Measurements from ENCODE around the gene NCAPG2. TPM values are rescaled to one million over a fixed set of nuclear protein-coding genes. Genes with fewer than 3 reads are reported as not detected.
A peak's percentile ranks its signal among the peaks of the same experiment; 100 is the strongest.

Gene NCAPG2
- polyA plus RNA-seq, 1 experiment: 19.5 TPM

DNA sequence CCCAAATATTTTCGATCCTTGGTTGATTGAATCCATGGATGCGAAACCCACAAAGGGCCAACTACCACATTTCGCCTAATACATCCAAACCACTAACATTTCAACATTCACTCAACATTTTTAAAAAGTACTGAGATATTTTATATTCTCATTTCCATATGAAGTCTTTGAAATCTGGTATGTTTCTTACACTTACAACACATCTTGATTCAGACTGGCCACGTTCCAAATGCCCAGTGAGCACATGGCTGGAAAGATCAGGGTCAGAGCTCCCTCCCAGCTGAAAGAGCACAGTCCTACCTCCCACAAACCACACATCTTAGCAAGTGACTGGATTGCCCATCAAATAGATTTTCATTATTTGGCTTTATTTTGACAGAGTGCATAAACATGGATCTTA, 18.9 kb downstream of the NCAPG2 start:
- POLR2A ChIA-PET: no interaction called here
- CTCF ChIA-PET: interaction anchor here (1.4 to 2.2 kb wide), 2 partner anchors 9 to 10 kb away, joined by 3 to 11 read pairs; no protein-coding TSS in a partner anchor
- TF ChIP-seq, protein P1, sequence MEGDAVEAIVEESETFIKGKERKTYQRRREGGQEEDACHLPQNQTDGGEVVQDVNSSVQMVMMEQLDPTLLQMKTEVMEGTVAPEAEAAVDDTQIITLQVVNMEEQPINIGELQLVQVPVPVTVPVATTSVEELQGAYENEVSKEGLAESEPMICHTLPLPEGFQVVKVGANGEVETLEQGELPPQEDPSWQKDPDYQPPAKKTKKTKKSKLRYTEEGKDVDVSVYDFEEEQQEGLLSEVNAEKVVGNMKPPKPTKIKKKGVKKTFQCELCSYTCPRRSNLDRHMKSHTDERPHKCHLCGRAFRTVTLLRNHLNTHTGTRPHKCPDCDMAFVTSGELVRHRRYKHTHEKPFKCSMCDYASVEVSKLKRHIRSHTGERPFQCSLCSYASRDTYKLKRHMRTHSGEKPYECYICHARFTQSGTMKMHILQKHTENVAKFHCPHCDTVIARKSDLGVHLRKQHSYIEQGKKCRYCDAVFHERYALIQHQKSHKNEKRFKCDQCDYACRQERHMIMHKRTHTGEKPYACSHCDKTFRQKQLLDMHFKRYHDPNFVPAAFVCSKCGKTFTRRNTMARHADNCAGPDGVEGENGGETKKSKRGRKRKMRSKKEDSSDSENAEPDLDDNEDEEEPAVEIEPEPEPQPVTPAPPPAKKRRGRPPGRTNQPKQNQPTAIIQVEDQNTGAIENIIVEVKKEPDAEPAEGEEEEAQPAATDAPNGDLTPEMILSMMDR (IDR thresholded peaks at IDR 0.05; ENCODE audit: insufficient read depth, low read depth, low read length): no peak
- Histone ChIP-seq H3K4me3 (ENCODE audit: low read depth, low read length) (no peak overlapping the region), H3K36me3 (ENCODE audit: control insufficient read depth, insufficient read depth, low read length) (peaks cover 4% of the 10 kb centered on the region; the same call in 1 of the 2 replicates), H3K27me3 (ENCODE audit: control insufficient read depth, insufficient read depth, low read length) (no peaks in the 10 kb centered on the region)
- DNase-seq (ENCODE audit: low read depth): no peak

DNA sequence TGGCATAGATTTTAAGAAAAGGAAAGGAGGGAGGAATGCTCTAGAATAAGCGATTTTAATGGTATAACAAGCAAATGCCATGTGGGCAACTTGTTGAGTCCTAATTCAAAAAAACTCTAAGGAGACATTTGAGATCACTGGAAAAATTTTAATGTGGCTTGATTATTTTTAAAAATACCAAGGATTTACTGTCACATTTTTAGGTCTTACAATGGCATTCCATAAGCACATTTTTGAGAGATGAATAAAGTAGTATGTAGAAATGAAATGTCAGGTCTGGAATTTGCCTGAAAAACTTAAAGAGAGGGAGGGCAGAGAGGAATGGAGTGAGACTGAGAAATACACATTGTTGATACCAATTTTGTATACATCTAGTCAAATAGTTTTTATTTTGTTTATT, 20.3 kb downstream of the NCAPG2 start:
- POLR2A ChIA-PET: no interaction called here
- peak; percentile 24 for DNase-seq (ENCODE audit: low read depth)
- TF ChIP-seq, protein P1 (IDR thresholded peaks at IDR 0.05; ENCODE audit: insufficient read depth, low read depth, low read length): no peak
- CTCF ChIA-PET: no interaction called here
- no peaks in the 10 kb centered on the region for H3K27me3 ChIP-seq (ENCODE audit: control insufficient read depth, insufficient read depth, low read length)
- no peak overlapping the region for H3K4me3 ChIP-seq (ENCODE audit: low read depth, low read length)
- H3K36me3 ChIP-seq (ENCODE audit: control insufficient read depth, insufficient read depth, low read length): peaks cover 4% of the 10 kb centered on the region; the same call in 1 of the 2 replicates

DNA sequence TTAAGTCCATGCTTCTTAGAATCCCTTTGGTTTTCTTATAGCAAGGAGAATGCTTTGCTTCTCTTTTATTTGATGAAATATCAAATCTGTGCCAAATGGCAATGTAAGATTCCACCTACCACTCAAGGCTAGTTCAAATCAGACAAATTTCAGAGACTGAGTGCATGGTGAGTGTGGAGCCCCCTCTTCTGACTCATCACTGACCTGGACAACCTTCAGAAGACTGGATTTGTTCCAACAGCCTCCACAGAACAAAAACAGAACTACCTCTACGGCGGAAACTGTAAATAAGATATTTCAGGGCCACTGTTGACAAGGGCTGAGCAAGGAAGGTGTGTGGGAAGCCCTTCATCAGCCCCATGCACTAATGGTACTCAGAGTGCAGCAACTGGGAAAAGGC, 21.1 kb downstream of the NCAPG2 start:
- POLR2A ChIA-PET: no interaction called here
- DNase-seq (ENCODE audit: low read depth): no peak
- CTCF ChIA-PET: no interaction called here

DNA sequence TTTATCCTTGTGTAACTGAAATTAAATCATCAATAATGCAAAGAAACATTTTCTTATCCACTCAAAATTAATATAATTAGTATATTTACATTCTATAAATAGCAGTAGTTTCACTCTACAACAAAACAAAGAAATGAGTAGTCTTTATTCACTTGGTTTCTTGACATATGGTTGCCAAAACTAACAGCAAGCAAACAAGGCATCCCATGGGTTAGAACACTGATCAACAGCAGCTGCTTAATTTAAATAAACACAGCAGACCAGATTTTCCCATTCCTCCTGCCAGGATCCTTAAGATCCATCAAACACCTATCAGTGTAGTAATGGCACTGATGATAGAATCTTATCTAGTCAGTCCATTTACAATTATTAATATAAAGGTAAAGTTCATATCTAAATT, 22.1 kb downstream of the NCAPG2 start:
- 0 out of 2 replicates have a peak, but pooled peaks cover 1% of the 10 kb centered on the region for H3K36me3 ChIP-seq (ENCODE audit: control insufficient read depth, insufficient read depth, low read length)
- TF ChIP-seq, protein P1 (IDR thresholded peaks at IDR 0.05; ENCODE audit: insufficient read depth, low read depth, low read length): no peak
- POLR2A ChIA-PET: no interaction called here

More for the DNA sequence above, 21.1 kb downstream of the NCAPG2 start:
- TF ChIP-seq, protein P1 (IDR thresholded peaks at IDR 0.05; ENCODE audit: insufficient read depth, low read depth, low read length): no peak
- no peaks in the 10 kb centered on the region for H3K27me3 ChIP-seq (ENCODE audit: control insufficient read depth, insufficient read depth, low read length)
- peaks cover 1% of the 10 kb centered on the region; the same call in 1 of the 2 replicates for H3K36me3 ChIP-seq (ENCODE audit: control insufficient read depth, insufficient read depth, low read length)
- H3K4me3 ChIP-seq (ENCODE audit: low read depth, low read length): no peak overlapping the region

DNA sequence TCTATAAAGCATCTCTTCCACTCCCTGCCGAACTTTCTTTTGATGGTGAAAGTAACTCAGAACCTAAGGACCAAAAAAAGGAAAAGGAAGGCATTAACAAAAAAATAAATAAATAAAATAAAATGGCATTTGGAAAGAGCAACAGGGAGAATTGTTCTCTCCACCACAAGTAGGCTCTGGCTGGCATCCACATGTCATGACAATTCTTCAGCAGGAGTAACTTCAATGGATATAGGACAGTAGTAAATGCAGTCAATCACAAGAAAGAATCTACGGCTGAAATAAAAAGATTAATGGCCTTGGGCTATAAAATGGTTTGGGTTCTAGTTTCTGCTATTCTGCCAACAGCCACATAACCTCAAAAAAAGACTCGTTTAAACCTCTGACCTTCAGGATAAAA, 23.9 kb downstream of the NCAPG2 start:
- ChIA-PET POLR2A (no interaction called here), CTCF (interaction anchor here (1.1 to 1.2 kb wide), 2 partner anchors 29 to 31 kb away, joined by 3 read pairs; no protein-coding TSS in a partner anchor)
- no peak for DNase-seq (ENCODE audit: low read depth)
- no peaks in the 10 kb centered on the region for H3K36me3 ChIP-seq (ENCODE audit: control insufficient read depth, insufficient read depth, low read length)
- H3K4me3 ChIP-seq (ENCODE audit: low read depth, low read length): no peak overlapping the region
- TF ChIP-seq, protein P1 (IDR thresholded peaks at IDR 0.05; ENCODE audit: insufficient read depth, low read depth, low read length): no peak
- H3K27me3 ChIP-seq (ENCODE audit: control insufficient read depth, insufficient read depth, low read length): no peaks in the 10 kb centered on the region

More for the DNA sequence above, 22.1 kb downstream of the NCAPG2 start:
- DNase-seq (ENCODE audit: low read depth): no peak
- Histone ChIP-seq H3K4me3 (ENCODE audit: low read depth, low read length) (no peak overlapping the region), H3K27me3 (ENCODE audit: control insufficient read depth, insufficient read depth, low read length) (no peaks in the 10 kb centered on the region)
- CTCF ChIA-PET: no interaction called here
